Fibroblast of upper back skin (primary cell): Measurements from ENCODE around the gene LIN7B.

ENCODE experiments used
- DNase-seq: peaks from one replicate; pipeline ENCODE4 v3.0.0-alpha.2; 2013

Gene LIN7B

GRCh38 chr19:49113762-49114629, at the start of gene LIN7B:
TSS of gene LIN7B (plus strand) at chr19:49114370. CDS start at chr19:49114405, 35 bp downstream.
- peak; percentile 48 for DNase-seq

GRCh38 chr19:49064768-49065611, 49.2 kb upstream of the LIN7B start, which contains the start of gene NTF4:
TSS of gene NTF4 (minus strand) at chr19:49064818. CDS start at chr19:49061997, 2,821 bp downstream.
- peak; percentile 33 for DNase-seq

- DNase-seq = no peak
Measured at GRCh38 chr19:49065905-49066512, 48.2 kb upstream of the LIN7B start.

- DNase-seq = no peak
Measured at GRCh38 chr19:49067554-49067953, 46.6 kb upstream of the LIN7B start.

GRCh38 chr19:49069026-49069425, 45.1 kb upstream of the LIN7B start:
- DNase-seq = no peak

GRCh38 chr19:49070416-49070815, 43.8 kb upstream of the LIN7B start:
- DNase-seq = no peak

GRCh38 chr19:49071860-49072547, 42.2 kb upstream of the LIN7B start:
- no peak for DNase-seq

- DNase-seq = no peak
Measured at GRCh38 chr19:49073514-49074378, 40.4 kb upstream of the LIN7B start.

GRCh38 chr19:49074869-49075268, 39.3 kb upstream of the LIN7B start:
- DNase-seq = peak; percentile 55

GRCh38 chr19:49080392-49080791, 33.8 kb upstream of the LIN7B start:
- no peak for DNase-seq

GRCh38 chr19:49081273-49081672, 32.9 kb upstream of the LIN7B start:
- DNase-seq = no peak

- no peak for DNase-seq
Measured at GRCh38 chr19:49084206-49085019, 29.8 kb upstream of the LIN7B start.

- peak; percentile 99 for DNase-seq
Measured at GRCh38 chr19:49085020-49085867, 28.9 kb upstream of the LIN7B start, which contains the start of gene SNRNP70. TSS of gene SNRNP70 (plus strand) at chr19:49085451. CDS start at chr19:49086415, 964 bp downstream.

GRCh38 chr19:49085868-49086232, 28.3 kb upstream of the LIN7B start:
- DNase-seq = no peak

- no peak for DNase-seq
Measured at GRCh38 chr19:49086296-49086695, 27.9 kb upstream of the LIN7B start.

- no peak for DNase-seq
Measured at GRCh38 chr19:49091391-49092038, 22.7 kb upstream of the LIN7B start.

- no peak for DNase-seq
Measured at GRCh38 chr19:49092686-49093085, 21.5 kb upstream of the LIN7B start.

- DNase-seq = no peak
Measured at GRCh38 chr19:49094505-49095482, 19.4 kb upstream of the LIN7B start.
